ENCODE data around the gene SLX4IP.

The SLX4IP gene

DNA sequence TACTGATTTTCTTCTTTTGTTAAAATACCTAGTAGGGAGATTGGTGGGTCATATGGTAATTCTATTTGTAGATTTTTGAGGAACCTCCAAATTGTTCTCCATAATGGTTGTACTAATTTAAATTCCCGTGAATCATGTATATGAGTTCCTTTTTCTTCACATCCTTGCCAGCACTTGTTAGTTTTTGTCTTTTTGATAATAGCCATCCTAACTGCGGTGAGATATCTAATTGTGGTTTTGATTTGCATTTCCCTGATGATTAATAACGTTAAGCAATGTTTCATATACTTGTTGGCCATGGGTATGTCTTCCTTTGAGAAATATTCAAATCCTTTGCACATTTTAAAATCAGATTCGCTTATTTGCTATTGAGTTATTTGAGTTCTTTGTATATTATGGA lies 127.8 kb downstream of the SLX4IP start:
- Histone ChIP-seq H3K79me1 (ENCODE audit: low read length) (no peaks in the 10 kb centered on the region), H3K9ac (ENCODE audit: low read length) (no peak overlapping the region), H4K8ac (ENCODE audit: low read depth, low read length) (no peak overlapping the region), H4K5ac (ENCODE audit: low read length) (no peak overlapping the region), H3K27me3 (ENCODE audit: insufficient read depth, low read length, poor library complexity) (no peaks in the 10 kb centered on the region), H3K36me3 (ENCODE audit: control insufficient read depth, insufficient read depth, low read length) (no peaks in the 10 kb centered on the region), H3K4me1 (ENCODE audit: control insufficient read depth, low read depth, low read length) (peaks cover 4% of the 10 kb centered on the region), H3K56ac (ENCODE audit: low read length) (no peak overlapping the region), H2AK5ac (ENCODE audit: low read length) (no peak overlapping the region), H2BK15ac (replicated peaks; ENCODE audit: low read depth) (no peak overlapping the region), H2BK5ac (ENCODE audit: low read length) (no peak overlapping the region), H3K4me2 (ENCODE audit: low read length) (no peak overlapping the region), H3K4ac (ENCODE audit: low read depth, low read length) (no peak overlapping the region), H3K23ac (ENCODE audit: low read length) (no peak overlapping the region), H3K18ac (ENCODE audit: low read length) (no peak overlapping the region), H2BK120ac (ENCODE audit: low read depth, low read length) (no peak overlapping the region), H3K79me2 (ENCODE audit: control insufficient read depth, insufficient read depth, low read length) (no peaks in the 10 kb centered on the region), H3K27ac (ENCODE audit: low read depth, low read length) (no peak overlapping the region), H3K4me3 (ENCODE audit: low read length) (no peak overlapping the region)
- WGBS (ENCODE audit: extremely low coverage, insufficient coverage, low lambda C conversion rate): no CpG with 5 or more reads among the region's 4 CpGs
- DNase-seq: no peak

DNA sequence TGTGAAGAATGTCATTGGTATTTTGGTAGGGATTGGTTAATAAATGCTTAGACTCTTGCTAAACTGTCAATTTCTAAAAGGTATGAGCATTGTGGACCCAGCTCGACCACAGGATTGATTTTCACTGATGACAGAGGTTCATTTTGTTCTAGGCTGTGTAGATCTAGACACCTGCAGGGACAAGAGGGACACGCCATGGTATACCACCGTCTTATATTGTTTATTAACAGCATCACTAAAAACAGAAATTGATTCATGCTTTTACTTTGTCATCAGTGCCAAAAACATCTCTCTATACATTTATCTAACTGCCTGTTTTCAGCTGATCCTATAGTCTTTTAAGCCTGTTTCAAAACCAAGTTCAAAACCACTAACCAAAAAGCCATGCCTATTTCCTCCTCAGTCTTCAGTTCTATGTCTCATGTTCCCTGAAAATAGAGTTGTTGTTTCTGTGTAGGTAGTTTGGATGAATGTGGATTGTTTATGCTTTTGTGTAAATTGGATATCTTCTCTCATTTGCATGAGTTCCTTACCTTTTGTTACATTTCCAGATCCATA lies 128.9 kb downstream of the SLX4IP start:
- no peak overlapping the region for H2BK5ac ChIP-seq (ENCODE audit: low read length)
- H3K79me1 ChIP-seq (ENCODE audit: low read length): no peaks in the 10 kb centered on the region
- H2AK5ac ChIP-seq (ENCODE audit: low read length): no peak overlapping the region
- H2BK120ac ChIP-seq (ENCODE audit: low read depth, low read length): no peak overlapping the region
- H4K8ac ChIP-seq (ENCODE audit: low read depth, low read length): no peak overlapping the region
- H3K4me1 ChIP-seq (ENCODE audit: control insufficient read depth, low read depth, low read length): no peaks in the 10 kb centered on the region
- DNase-seq: no peak
- no peaks in the 10 kb centered on the region for H3K27me3 ChIP-seq (ENCODE audit: insufficient read depth, low read length, poor library complexity)
- H3K18ac ChIP-seq (ENCODE audit: low read length): no peak overlapping the region
- no peak overlapping the region for H3K4ac ChIP-seq (ENCODE audit: low read depth, low read length)
- no peak overlapping the region for H2BK15ac ChIP-seq (replicated peaks; ENCODE audit: low read depth)
- no peaks in the 10 kb centered on the region for H3K79me2 ChIP-seq (ENCODE audit: control insufficient read depth, insufficient read depth, low read length)
- no peak overlapping the region for H3K27ac ChIP-seq (ENCODE audit: low read depth, low read length)
- no peak overlapping the region for H3K23ac ChIP-seq (ENCODE audit: low read length)
- no peak overlapping the region for H4K5ac ChIP-seq (ENCODE audit: low read length)
- WGBS (ENCODE audit: extremely low coverage, insufficient coverage, low lambda C conversion rate): no CpG with 5 or more reads among the region's 3 CpGs
- no peak overlapping the region for H3K9ac ChIP-seq (ENCODE audit: low read length)
- H3K56ac ChIP-seq (ENCODE audit: low read length): no peak overlapping the region
- no peak overlapping the region for H3K4me3 ChIP-seq (ENCODE audit: low read length)
- no peaks in the 10 kb centered on the region for H3K36me3 ChIP-seq (ENCODE audit: control insufficient read depth, insufficient read depth, low read length)
- no peak overlapping the region for H3K4me2 ChIP-seq (ENCODE audit: low read length)

DNA sequence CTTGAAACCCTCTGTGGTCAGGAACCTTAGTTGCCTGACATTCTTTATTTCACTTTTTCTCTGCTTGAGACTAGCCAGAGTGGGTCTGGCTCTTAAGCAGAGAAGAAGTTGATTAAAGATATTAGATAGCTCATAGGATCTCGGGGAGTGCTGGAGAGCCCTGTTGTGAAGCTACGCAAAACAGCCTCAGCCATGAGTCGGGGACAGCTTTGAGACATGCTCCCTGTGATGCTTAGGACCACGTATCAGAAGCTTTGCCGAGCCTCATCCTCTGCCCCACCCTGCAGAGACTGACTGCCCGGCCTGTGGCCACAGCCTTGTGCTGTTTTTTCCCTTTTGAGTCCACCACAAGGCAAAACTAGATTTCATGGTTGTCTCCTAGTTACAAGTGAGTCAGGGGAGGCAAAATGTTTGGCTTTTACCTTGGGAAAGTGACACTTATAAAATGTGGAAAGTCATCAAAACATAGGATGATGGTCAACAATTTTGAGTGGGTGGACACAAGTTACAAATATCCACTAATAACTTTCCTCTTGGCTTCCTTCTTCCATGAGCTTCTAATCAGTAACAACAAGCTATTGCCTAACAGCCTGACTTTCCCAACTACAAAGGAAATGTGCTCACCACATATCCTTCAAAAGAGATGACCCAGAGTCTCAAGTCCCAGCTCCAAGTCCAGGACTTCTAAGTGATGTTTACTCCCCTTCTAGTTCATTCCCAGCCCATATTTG lies 130.3 kb downstream of the SLX4IP start:
- Histone ChIP-seq H3K4me1 (ENCODE audit: control insufficient read depth, low read depth, low read length) (no peaks in the 10 kb centered on the region), H3K79me2 (ENCODE audit: control insufficient read depth, insufficient read depth, low read length) (no peaks in the 10 kb centered on the region), H3K4ac (ENCODE audit: low read depth, low read length) (no peak overlapping the region), H3K4me2 (ENCODE audit: low read length) (no peak overlapping the region), H2BK120ac (ENCODE audit: low read depth, low read length) (no peak overlapping the region), H3K56ac (ENCODE audit: low read length) (no peak overlapping the region), H2BK15ac (replicated peaks; ENCODE audit: low read depth) (no peak overlapping the region), H3K18ac (ENCODE audit: low read length) (no peak overlapping the region), H3K79me1 (ENCODE audit: low read length) (no peaks in the 10 kb centered on the region), H3K9ac (ENCODE audit: low read length) (no peak overlapping the region), H2BK5ac (ENCODE audit: low read length) (no peak overlapping the region), H3K36me3 (ENCODE audit: control insufficient read depth, insufficient read depth, low read length) (no peaks in the 10 kb centered on the region), H3K4me3 (ENCODE audit: low read length) (no peak overlapping the region), H3K27me3 (ENCODE audit: insufficient read depth, low read length, poor library complexity) (no peaks in the 10 kb centered on the region), H4K5ac (ENCODE audit: low read length) (no peak overlapping the region), H4K8ac (ENCODE audit: low read depth, low read length) (no peak overlapping the region), H3K23ac (ENCODE audit: low read length) (no peak overlapping the region), H2AK5ac (ENCODE audit: low read length) (no peak overlapping the region), H3K27ac (ENCODE audit: low read depth, low read length) (no peak overlapping the region)
- WGBS (ENCODE audit: extremely low coverage, insufficient coverage, low lambda C conversion rate): no CpG with 5 or more reads among the region's 6 CpGs
- peak; percentile 65 for DNase-seq

DNA sequence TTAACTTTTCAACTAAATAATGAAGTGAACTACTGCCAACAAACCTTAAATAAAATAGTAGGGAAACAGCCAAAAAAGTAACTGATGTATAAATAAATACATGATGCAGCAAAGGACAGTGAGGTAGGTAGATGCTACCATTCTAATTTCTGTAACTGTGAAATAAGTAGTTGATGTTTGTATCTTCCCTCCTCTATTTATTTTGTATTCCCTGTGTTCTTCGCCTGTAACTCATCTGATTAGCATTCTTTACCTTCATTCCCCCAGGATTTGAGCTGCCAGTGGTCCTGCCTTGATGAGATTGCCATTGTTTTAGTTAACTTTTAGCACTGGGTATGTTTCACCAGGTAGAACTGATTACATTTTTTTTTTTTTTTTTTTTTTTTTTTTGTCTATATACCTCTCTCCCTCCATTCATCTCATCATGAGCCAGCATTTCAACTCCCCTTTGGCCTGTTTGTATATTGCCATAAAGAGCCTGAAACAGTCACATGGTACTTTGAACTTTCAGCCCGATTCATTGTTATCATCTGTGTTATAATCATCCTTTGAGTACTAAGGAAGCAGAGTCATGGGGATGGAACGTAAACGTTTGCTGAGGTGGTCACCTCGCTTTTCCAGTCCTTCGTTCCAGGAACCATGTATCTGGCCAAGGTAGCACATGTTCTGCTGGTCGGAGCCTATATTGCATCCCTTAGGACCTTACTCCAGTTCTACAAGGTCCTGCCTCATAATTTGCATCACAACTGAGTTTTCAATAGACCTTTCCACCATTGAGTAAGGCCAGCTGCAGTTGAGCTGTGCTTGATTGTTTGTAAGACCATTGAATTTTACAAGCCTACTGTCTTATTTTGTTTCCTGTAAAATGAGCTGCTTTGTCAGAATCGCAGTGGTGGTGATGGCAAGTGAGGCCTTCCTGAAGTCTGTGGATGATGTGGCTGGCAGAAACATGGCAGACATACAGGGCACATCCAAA lies 131.1 kb downstream of the SLX4IP start:
- Histone ChIP-seq H2BK5ac (ENCODE audit: low read length) (no peak overlapping the region), H4K5ac (ENCODE audit: low read length) (no peak overlapping the region), H3K36me3 (ENCODE audit: control insufficient read depth, insufficient read depth, low read length) (no peaks in the 10 kb centered on the region), H3K18ac (ENCODE audit: low read length) (no peak overlapping the region), H3K79me2 (ENCODE audit: control insufficient read depth, insufficient read depth, low read length) (no peaks in the 10 kb centered on the region), H3K9ac (ENCODE audit: low read length) (no peak overlapping the region), H3K56ac (ENCODE audit: low read length) (no peak overlapping the region), H3K4me2 (ENCODE audit: low read length) (no peak overlapping the region), H3K79me1 (ENCODE audit: low read length) (no peaks in the 10 kb centered on the region), H3K23ac (ENCODE audit: low read length) (no peak overlapping the region), H3K27me3 (ENCODE audit: insufficient read depth, low read length, poor library complexity) (no peaks in the 10 kb centered on the region), H3K27ac (ENCODE audit: low read depth, low read length) (no peak overlapping the region), H2BK15ac (replicated peaks; ENCODE audit: low read depth) (no peak overlapping the region), H3K4me1 (ENCODE audit: control insufficient read depth, low read depth, low read length) (no peaks in the 10 kb centered on the region), H3K4me3 (ENCODE audit: low read length) (no peak overlapping the region), H2AK5ac (ENCODE audit: low read length) (no peak overlapping the region), H2BK120ac (ENCODE audit: low read depth, low read length) (no peak overlapping the region), H3K4ac (ENCODE audit: low read depth, low read length) (no peak overlapping the region), H4K8ac (ENCODE audit: low read depth, low read length) (no peak overlapping the region)
- WGBS (ENCODE audit: extremely low coverage, insufficient coverage, low lambda C conversion rate): no CpG with 5 or more reads among the region's 8 CpGs
- no peak for DNase-seq

DNA sequence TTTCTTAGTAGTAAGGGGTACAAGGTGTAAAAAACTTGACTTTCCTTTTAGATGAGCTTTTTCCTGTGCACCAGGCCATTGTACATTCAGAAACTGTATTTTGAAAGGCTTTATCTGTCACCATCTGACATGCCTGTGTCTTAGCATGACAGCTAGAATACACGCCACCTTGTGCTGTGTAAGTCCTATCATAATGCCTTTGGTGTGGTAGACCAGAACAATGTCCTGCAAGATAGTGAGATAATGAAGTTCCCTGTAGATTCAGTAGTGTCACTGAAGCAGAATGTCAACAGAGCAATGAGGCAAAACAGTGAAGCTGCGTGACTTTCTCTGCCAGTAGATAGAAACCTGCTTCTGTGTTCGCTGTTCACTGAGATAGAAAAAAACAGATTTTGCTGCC lies 132.9 kb downstream of the SLX4IP start:
- H3K27me3 ChIP-seq (ENCODE audit: insufficient read depth, low read length, poor library complexity): no peaks in the 10 kb centered on the region
- WGBS (ENCODE audit: extremely low coverage, insufficient coverage, low lambda C conversion rate): no CpG with 5 or more reads among the region's 3 CpGs
- no peak overlapping the region for H3K4me3 ChIP-seq (ENCODE audit: low read length)

More for the DNA sequence above, 132.9 kb downstream of the SLX4IP start:
- Histone ChIP-seq H3K79me1 (ENCODE audit: low read length) (no peaks in the 10 kb centered on the region), H3K9ac (ENCODE audit: low read length) (no peak overlapping the region), H3K23ac (ENCODE audit: low read length) (no peak overlapping the region), H4K8ac (ENCODE audit: low read depth, low read length) (no peak overlapping the region), H3K4ac (ENCODE audit: low read depth, low read length) (no peak overlapping the region), H3K79me2 (ENCODE audit: control insufficient read depth, insufficient read depth, low read length) (no peaks in the 10 kb centered on the region), H3K27ac (ENCODE audit: low read depth, low read length) (no peak overlapping the region), H3K4me2 (ENCODE audit: low read length) (no peak overlapping the region), H2BK15ac (replicated peaks; ENCODE audit: low read depth) (no peak overlapping the region), H4K5ac (ENCODE audit: low read length) (no peak overlapping the region), H3K56ac (ENCODE audit: low read length) (no peak overlapping the region), H3K4me1 (ENCODE audit: control insufficient read depth, low read depth, low read length) (no peaks in the 10 kb centered on the region), H3K36me3 (ENCODE audit: control insufficient read depth, insufficient read depth, low read length) (no peaks in the 10 kb centered on the region), H2BK120ac (ENCODE audit: low read depth, low read length) (no peak overlapping the region), H3K18ac (ENCODE audit: low read length) (no peak overlapping the region), H2AK5ac (ENCODE audit: low read length) (no peak overlapping the region), H2BK5ac (ENCODE audit: low read length) (no peak overlapping the region)
- DNase-seq: peak; percentile 23
